HEK293T (cell line): Measurements from ENCODE around the gene PDE6A.
A peak's percentile ranks its signal among the peaks of the same experiment; 100 is the strongest.

ENCODE experiments used
- CTCF ChIA-PET: fragments of 350-600 bp; formaldehyde crosslinking; extraction: SDS; loops from one replicate; lab custom pipeline; 2021; ENCODE audit warnings: antibody characterized with exemption, inconsistent platforms; lab: Yijun Ruan, JAX
- POLR2A ChIA-PET: fragments of 350-600 bp; formaldehyde crosslinking; extraction: SDS; loops from one replicate; lab custom pipeline; 2020; ENCODE audit warnings: antibody characterized with exemption, inconsistent platforms; lab: Yijun Ruan, JAX
- DNase-seq: peaks from one replicate; pipeline ENCODE4 v3.0.0; 2012; ENCODE audit warnings: mixed read lengths; ENCODE audit errors: extremely low spot score
- ARNT ChIP-seq: fragments of 450-650 bp; IDR thresholded peaks from 2 replicates; pipeline ENCODE4 v1.6.1; 2017; ENCODE audit warnings: mild to moderate bottlenecking
- BHLHE40 ChIP-seq: fragments of 450-650 bp; IDR thresholded peaks from 2 replicates; pipeline ENCODE4 v1.6.1; 2016; ENCODE audit warnings: mild to moderate bottlenecking, moderate library complexity, borderline replicate concordance
- CTBP1 ChIP-seq: fragments of 450-650 bp; IDR thresholded peaks from 2 replicates; pipeline ENCODE4 v1.6.1; 2016; ENCODE audit warnings: borderline replicate concordance
- ELF4 ChIP-seq: fragments of 450-650 bp; IDR thresholded peaks from 2 replicates; pipeline ENCODE4 v1.6.1; 2017; ENCODE audit warnings: antibody characterized with exemption
- FOXA1 ChIP-seq: fragments of 450-650 bp; IDR thresholded peaks from 2 replicates; pipeline ENCODE4 v1.6.1; 2016; ENCODE audit warnings: mild to moderate bottlenecking
- FOXK2 ChIP-seq: fragments of 450-650 bp; IDR thresholded peaks from 2 replicates; pipeline ENCODE4 v1.6.1; 2016; ENCODE audit warnings: mild to moderate bottlenecking
- FOXM1 ChIP-seq: fragments of 450-650 bp; IDR thresholded peaks from 2 replicates; pipeline ENCODE4 v1.6.1; 2017; ENCODE audit warnings: mild to moderate bottlenecking, borderline replicate concordance
- HDGF ChIP-seq: fragments of 450-650 bp; IDR thresholded peaks from 2 replicates; pipeline ENCODE4 v1.6.1; 2017; ENCODE audit warnings: antibody characterized with exemption, borderline replicate concordance
- L3MBTL2 ChIP-seq: fragments of 450-650 bp; conservative IDR thresholded peaks from 2 replicates; pipeline ENCODE4 v1.6.1; 2016; ENCODE audit warnings: mild to moderate bottlenecking
- LEF1 ChIP-seq: fragments of 450-650 bp; IDR thresholded peaks from 2 replicates; pipeline ENCODE4 v1.6.1; 2017; ENCODE audit warnings: mild to moderate bottlenecking, borderline replicate concordance
- NFRKB ChIP-seq: fragments of 450-650 bp; IDR thresholded peaks from 2 replicates; pipeline ENCODE4 v1.6.1; 2016; ENCODE audit warnings: mild to moderate bottlenecking, moderate library complexity
- PKNOX1 ChIP-seq: fragments of 450-650 bp; IDR thresholded peaks from 2 replicates; pipeline ENCODE4 v1.6.1; 2016
- SP1 ChIP-seq: fragments of 450-650 bp; IDR thresholded peaks from 2 replicates; pipeline ENCODE4 v1.6.1; 2017
- SUZ12 ChIP-seq: fragments of 450-650 bp; IDR thresholded peaks from 2 replicates; pipeline ENCODE4 v1.6.1; 2016; ENCODE audit warnings: mild to moderate bottlenecking
- TARDBP ChIP-seq: fragments of 450-650 bp; IDR thresholded peaks from 2 replicates; pipeline ENCODE4 v1.6.1; 2016
- ZNF384 ChIP-seq: fragments of 450-650 bp; IDR thresholded peaks from 2 replicates; pipeline ENCODE4 v1.6.1; 2016

Gene PDE6A

GRCh38 chr5:149854866-149855265 is 89.7 kb downstream of the PDE6A start:
- TF ChIP-seq SP1 (no peak), FOXK2 (no peak), ARNT (no peak), NFRKB (no peak), CTBP1 (no peak), BHLHE40 (no peak), ELF4 (no peak), L3MBTL2 (no peak)
- POLR2A ChIA-PET: no interaction called here
- CTCF ChIA-PET: interaction anchor here (0.5 to 1.5 kb wide), 5 partner anchors 21 to 1480 kb away, joined by 3 to 8 read pairs (median 3); partner anchors contain the start of gene SLC26A2
- DNase-seq: no peak

GRCh38 chr5:149853701-149854100 is 90.9 kb downstream of the PDE6A start:
- POLR2A ChIA-PET: no interaction called here
- TF ChIP-seq ZNF384 (no peak), FOXK2 (no peak), LEF1 (no peak), FOXM1 (no peak), ELF4 (no peak), PKNOX1 (no peak), BHLHE40 (no peak), L3MBTL2 (no peak), CTBP1 (no peak), FOXA1 (no peak), NFRKB (no peak), ARNT (no peak), TARDBP (no peak), HDGF (no peak)
- CTCF ChIA-PET: interaction anchor here (0.6 to 1.9 kb wide), 15 partner anchors 8 to 211 kb away, joined by 3 to 40 read pairs (median 6); partner anchors contain the start of gene SLC26A2
- DNase-seq: no peak

- DNase-seq: no peak
- TF ChIP-seq LEF1 (no peak), HDGF (no peak), PKNOX1 (no peak), SUZ12 (no peak), NFRKB (no peak), L3MBTL2 (no peak), FOXM1 (no peak), TARDBP (no peak), FOXK2 (no peak), ARNT (no peak), FOXA1 (no peak), CTBP1 (no peak), ZNF384 (no peak), ELF4 (no peak), BHLHE40 (no peak), SP1 (no peak)
- POLR2A ChIA-PET: interaction anchor here (1.6 kb wide), 1 partner anchor 107 kb away, joined by 5 read pairs; the partner anchor contains the start of gene SLC26A2
- CTCF ChIA-PET: interaction anchor here (0.6 to 1.9 kb wide), 18 partner anchors 8 to 296 kb away, joined by 3 to 40 read pairs (median 6); partner anchors contain the start of gene SLC26A2
These were observed 91.3 kb downstream of the PDE6A start for GRCh38 chr5:149853331-149853648.

- no peak for TF ChIP-seq ZNF384
- TF ChIP-seq ELF4: no peak
- no peak for TF ChIP-seq SP1
- no peak for TF ChIP-seq CTBP1
- TF ChIP-seq SUZ12: no peak
- TF ChIP-seq FOXA1: no peak
- no peak for TF ChIP-seq LEF1
- no peak for TF ChIP-seq BHLHE40
- TF ChIP-seq PKNOX1: no peak
- TF ChIP-seq FOXK2: no peak
- no peak for TF ChIP-seq NFRKB
- TF ChIP-seq TARDBP: no peak
- no peak for TF ChIP-seq HDGF
- no peak for TF ChIP-seq FOXM1
- no peak for TF ChIP-seq L3MBTL2
- TF ChIP-seq ARNT: no peak
- ChIA-PET CTCF (interaction anchor here (0.6 to 1.9 kb wide), 27 partner anchors 9 to 872 kb away, joined by 3 to 40 read pairs (median 5); partner anchors contain the start of gene SLC26A2), POLR2A (interaction anchor here (1.6 kb wide), 1 partner anchor 108 kb away, joined by 5 read pairs; the partner anchor contains the start of gene SLC26A2)
- DNase-seq: peak; percentile 75
These were observed 91.8 kb downstream of the PDE6A start for GRCh38 chr5:149852641-149853330.

GRCh38 chr5:149851211-149851610 is 93.4 kb downstream of the PDE6A start:
- POLR2A ChIA-PET: no interaction called here
- no peak for DNase-seq
- no peak for TF ChIP-seq HDGF
- TF ChIP-seq SUZ12: no peak
- TF ChIP-seq ARNT: no peak
- TF ChIP-seq BHLHE40: no peak
- CTCF ChIA-PET: interaction anchor here (0.8 to 2.0 kb wide), 8 partner anchors 9 to 205 kb away, joined by 3 to 10 read pairs (median 4); no protein-coding TSS in a partner anchor
